MG63 (cell line): ENCODE results near the gene KIF16B. TPM values are rescaled to one million over a fixed set of nuclear protein-coding genes. Genes with fewer than 3 reads are reported as not detected.

Experiments
- DNase-seq: peaks from one replicate; pipeline ENCODE4 v3.0.0-alpha.2; 2020
- H3K27me3 ChIP-seq: fragments of 250-450 bp; sonication (Bioruptor Pico); 2 replicates; pipeline ENCODE4 v1.5.1; 2020; ENCODE audit warnings: mild to moderate bottlenecking, moderate library complexity
- H3K36me3 ChIP-seq: fragments of 250-450 bp; sonication (Bioruptor Pico); 2 replicates; pipeline ENCODE4 v1.5.1; 2020; ENCODE audit warnings: mild to moderate bottlenecking, moderate library complexity
- H3K4me3 ChIP-seq: fragments of 250-450 bp; sonication (Bioruptor Pico); 2 replicates; pipeline ENCODE4 v1.5.1; 2020; ENCODE audit warnings: mild to moderate bottlenecking, moderate library complexity
- H3K9me3 ChIP-seq: fragments of 250-450 bp; sonication (Bioruptor Pico); 2 replicates; pipeline ENCODE4 v1.5.1; 2020; ENCODE audit warnings: mild to moderate bottlenecking, moderate library complexity
- total RNA-seq: library from RNA; depleted of rRNA; stranded (reverse); fragments of >200 nt; shearing (Covaris generic); gene quantifications from 2 replicates; pipeline ENCODE4 v1.2.3, GENCODE V29; 2014; ENCODE audit warnings: low replicate concordance

KIF16B gene
- total RNA-seq, 1 experiment from 2014 or later = 2.9 TPM

DNA sequence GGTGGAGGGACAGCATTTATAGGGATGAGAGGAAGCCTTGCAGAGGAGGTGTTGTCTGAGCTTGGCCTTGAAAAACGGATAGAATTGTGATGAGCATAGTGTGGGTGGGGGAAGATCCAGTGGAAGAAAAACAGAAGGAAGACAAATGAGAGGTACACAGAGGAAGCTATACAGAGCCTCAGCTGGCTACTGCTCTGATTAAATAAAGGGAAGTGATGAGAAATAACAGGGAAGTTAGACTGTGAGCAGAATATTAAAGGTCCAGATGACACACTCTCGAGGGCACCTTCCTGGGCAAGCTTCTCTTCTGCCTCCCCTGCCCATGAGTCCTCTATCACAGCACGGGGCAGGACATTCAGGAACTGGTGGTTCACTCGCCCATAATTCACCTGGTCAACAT lies 182.3 kb downstream of the KIF16B start:
- no peak overlapping the region for H3K4me3 ChIP-seq
- H3K9me3 ChIP-seq = no peaks in the 10 kb centered on the region
- no peaks in the 10 kb centered on the region for H3K27me3 ChIP-seq
- H3K36me3 ChIP-seq = no peaks in the 10 kb centered on the region
- no peak for DNase-seq

DNA sequence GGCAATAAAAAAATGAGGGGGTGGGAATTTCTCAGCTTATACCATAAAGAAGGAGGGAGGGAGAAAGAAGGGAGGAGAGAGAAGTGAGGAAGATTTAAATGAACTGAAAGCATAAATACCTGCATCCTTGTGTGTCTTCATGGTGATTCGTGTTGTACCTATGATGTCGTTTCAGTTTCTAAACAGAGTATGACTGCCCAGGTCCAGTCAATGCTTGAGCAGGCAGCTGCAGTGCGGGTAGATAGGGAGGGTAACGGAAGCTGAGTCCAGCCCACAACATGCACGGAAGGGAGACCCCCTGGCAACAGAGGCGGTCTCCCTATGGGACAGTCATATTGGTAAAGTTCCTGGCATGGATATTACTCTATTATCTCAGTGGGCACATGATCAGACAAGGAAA lies 184.5 kb downstream of the KIF16B start:
- H3K27me3 ChIP-seq = no peaks in the 10 kb centered on the region
- H3K9me3 ChIP-seq = no peaks in the 10 kb centered on the region
- DNase-seq = no peak
- H3K36me3 ChIP-seq = no peaks in the 10 kb centered on the region
- H3K4me3 ChIP-seq = no peak overlapping the region

DNA sequence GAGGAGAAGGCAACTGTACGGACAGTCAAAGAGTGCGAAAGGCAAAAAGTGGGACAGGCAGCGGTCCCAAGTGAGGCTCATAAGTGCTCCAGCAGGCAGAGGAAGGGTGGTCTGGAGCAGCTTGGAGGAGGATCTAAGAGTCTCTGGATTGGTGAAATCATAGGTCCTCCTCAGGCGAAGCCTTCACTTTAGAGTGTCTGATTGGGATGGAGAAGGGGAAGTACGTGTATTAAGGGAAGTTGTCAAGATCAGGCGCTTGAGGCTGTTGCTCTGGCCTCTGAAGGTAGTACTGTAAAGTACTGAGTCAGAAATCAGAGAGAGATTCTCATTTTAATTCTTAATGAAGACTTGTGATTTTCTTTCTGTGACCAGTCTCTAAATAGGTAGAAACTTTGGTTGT lies 185.6 kb downstream of the KIF16B start:
- Histone ChIP-seq H3K4me3 (no peak overlapping the region), H3K27me3 (no peaks in the 10 kb centered on the region), H3K9me3 (no peaks in the 10 kb centered on the region), H3K36me3 (no peaks in the 10 kb centered on the region)
- no peak for DNase-seq

DNA sequence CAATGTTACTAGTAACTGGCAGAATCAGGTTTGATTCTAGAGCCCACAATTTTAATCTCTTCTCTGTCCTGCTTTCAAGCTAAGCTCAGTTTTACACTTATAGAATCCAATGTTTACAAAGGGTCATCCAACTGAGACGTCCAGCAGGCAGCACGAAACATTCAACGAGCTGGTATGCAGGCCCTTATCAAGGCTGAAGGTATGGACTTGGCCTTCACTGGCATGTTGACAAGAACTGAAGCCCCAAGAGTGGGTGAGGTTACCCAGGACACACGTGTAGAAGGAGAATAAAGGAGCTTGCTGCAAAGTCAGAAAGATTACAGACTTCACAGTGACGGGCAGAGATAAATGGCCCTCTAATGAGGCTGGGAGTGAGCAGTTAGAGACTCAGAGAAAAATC lies 187.4 kb downstream of the KIF16B start:
- no peaks in the 10 kb centered on the region for H3K36me3 ChIP-seq
- no peak overlapping the region for H3K4me3 ChIP-seq
- no peak for DNase-seq
- no peaks in the 10 kb centered on the region for H3K27me3 ChIP-seq
- H3K9me3 ChIP-seq = no peaks in the 10 kb centered on the region

DNA sequence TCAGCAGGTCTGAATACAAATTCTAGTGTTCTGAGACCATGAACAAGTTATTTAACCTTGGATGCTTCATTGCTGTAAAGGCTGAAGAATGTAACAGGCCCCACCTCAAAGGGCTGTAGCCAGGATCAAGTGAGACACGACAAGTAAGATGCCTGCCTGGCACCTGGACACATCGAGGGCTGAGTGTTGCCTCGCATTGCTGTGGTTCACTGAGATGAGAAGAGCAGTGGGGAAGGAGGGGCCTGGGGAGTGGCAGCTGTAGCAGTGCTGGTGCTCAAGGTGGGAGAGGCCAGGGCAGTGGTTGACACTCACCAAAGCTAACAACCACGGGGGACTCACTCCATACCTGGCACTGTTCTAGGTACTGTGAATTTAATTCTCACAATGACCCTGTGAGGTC lies 187.8 kb downstream of the KIF16B start:
- DNase-seq = no peak
- no peak overlapping the region for H3K4me3 ChIP-seq
- H3K27me3 ChIP-seq = no peaks in the 10 kb centered on the region
- H3K9me3 ChIP-seq = no peaks in the 10 kb centered on the region
- no peaks in the 10 kb centered on the region for H3K36me3 ChIP-seq

DNA sequence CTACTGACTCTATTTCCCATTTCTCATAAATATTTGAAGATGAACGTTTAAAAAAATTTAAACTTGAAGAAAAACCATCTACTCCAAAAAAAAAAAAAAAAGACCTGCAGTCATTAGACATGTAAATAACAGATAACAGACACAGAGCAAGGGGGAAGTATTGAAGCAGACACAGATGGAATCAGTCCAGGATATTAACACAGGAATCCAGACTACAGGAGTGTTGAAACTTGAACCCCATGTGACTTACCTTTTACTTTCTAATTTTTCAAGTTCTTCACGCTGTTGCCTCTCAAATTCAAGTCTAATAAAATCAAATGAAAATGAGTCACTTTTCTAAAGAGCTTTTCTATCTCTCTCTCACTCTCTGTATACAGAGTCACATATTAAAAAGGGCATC lies 191.8 kb downstream of the KIF16B start:
- Histone ChIP-seq H3K27me3 (no peaks in the 10 kb centered on the region), H3K4me3 (no peak overlapping the region), H3K9me3 (no peaks in the 10 kb centered on the region), H3K36me3 (no peaks in the 10 kb centered on the region)
- DNase-seq = no peak

DNA sequence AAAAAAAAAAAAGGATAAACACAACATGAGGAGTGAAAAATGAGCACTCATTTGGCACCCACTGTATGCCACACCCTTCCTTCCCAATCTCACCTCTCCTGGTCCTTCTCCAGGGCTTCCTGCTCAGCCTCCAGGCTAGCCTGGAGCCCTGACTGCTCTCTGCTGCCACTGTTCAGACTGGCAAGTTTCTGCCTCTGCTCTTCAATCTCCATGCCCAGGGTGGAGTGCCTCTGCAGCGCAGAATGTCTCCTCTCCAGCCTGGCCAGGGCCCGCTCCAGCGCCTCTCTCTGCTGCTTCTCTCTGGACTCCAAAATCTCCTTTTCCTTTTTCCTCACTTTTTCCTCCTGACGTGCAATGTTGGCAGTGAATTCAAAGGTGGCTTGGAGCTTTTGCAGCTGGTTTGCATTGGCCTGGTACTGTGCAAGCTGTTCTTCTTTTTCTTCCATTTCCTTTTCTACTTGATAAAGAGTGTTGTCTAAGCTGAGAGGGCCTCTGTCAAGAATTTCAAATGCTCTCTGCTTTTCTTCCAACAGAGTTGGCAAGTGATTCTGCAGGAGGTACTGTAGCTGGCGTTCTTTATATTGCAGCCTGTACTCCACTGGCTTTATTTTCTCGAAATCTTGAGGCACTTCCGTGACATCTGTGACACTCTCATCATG lies 194.4 kb downstream of the KIF16B start:
- no peaks in the 10 kb centered on the region for H3K27me3 ChIP-seq
- no peaks in the 10 kb centered on the region for H3K9me3 ChIP-seq
- no peak overlapping the region for H3K4me3 ChIP-seq
- H3K36me3 ChIP-seq = no peaks in the 10 kb centered on the region
- no peak for DNase-seq

DNA sequence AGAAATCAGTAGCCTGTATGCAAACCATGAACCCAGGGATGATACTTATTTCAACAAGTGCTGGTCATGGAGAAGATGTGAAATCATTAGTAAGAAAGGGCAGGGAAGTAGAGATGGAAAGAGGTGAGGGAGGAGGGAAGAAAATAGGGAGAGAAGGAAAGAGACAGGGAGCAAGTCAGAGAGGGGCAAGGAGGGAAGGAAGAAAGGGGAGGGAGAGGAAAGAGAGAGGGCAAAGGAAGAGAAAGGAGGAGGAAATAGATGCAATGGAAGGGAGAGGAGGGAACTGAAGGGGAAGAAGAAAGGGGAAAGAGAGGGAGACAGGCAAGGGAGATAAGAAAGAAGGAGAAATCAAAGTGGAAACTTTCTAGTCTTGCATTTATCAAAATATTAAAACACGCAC lies 195.1 kb downstream of the KIF16B start:
- Histone ChIP-seq H3K27me3 (no peaks in the 10 kb centered on the region), H3K4me3 (no peak overlapping the region), H3K36me3 (no peaks in the 10 kb centered on the region), H3K9me3 (no peaks in the 10 kb centered on the region)
- DNase-seq = no peak

DNA sequence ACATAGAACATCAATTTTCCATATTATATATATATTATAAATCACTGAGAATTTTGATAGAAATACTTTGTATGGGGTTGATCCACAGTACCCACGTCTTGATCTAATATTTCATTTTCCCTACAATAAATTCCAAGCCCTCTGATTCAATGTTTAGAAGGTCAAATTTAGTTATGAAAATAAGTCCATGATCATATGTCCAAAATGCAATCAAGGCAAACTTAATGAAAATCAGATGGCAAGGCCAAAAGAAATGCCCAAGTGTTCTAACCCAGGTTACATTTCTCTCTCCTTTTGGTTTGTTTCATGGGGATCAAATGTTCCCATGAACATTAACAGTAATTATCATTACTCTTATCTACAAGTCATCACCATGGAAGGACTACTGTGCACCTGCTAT lies 203.8 kb downstream of the KIF16B start:
- Histone ChIP-seq H3K9me3 (no peaks in the 10 kb centered on the region), H3K36me3 (no peaks in the 10 kb centered on the region), H3K4me3 (no peak overlapping the region), H3K27me3 (no peaks in the 10 kb centered on the region)
- no peak for DNase-seq

DNA sequence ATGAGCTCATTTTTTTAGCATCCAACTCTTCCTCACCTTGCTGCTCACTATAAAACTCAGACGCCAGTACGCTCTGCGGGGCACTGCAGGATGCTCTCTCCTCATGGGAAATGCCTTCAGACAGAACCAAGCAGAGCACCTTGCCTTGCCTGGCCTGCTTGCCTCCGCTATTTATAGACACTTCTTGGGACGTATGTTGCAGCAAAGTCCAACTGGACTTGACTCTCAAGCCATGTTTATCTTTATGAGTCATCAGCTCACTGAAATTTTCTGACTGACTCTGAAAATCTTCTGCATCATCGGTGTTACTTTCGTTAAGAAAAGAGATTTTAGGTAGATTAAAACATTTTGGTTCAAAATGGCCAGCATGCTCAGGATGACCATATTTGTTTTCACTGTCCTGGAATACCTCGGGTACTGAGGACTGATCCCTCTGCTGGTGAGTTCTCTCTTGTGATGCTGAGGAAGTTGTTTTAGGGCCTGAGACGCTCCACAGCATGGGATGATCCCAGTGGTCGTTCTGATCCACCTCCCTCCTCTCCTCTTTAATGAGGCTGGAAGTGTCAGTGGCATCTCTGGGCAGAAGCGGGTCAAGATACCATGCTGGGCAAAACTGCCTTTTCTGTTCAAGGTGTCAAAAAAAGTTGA lies 204.5 kb downstream of the KIF16B start:
- no peaks in the 10 kb centered on the region for H3K36me3 ChIP-seq
- no peak for DNase-seq
- H3K9me3 ChIP-seq = no peaks in the 10 kb centered on the region
- H3K4me3 ChIP-seq = no peak overlapping the region
- no peaks in the 10 kb centered on the region for H3K27me3 ChIP-seq

DNA sequence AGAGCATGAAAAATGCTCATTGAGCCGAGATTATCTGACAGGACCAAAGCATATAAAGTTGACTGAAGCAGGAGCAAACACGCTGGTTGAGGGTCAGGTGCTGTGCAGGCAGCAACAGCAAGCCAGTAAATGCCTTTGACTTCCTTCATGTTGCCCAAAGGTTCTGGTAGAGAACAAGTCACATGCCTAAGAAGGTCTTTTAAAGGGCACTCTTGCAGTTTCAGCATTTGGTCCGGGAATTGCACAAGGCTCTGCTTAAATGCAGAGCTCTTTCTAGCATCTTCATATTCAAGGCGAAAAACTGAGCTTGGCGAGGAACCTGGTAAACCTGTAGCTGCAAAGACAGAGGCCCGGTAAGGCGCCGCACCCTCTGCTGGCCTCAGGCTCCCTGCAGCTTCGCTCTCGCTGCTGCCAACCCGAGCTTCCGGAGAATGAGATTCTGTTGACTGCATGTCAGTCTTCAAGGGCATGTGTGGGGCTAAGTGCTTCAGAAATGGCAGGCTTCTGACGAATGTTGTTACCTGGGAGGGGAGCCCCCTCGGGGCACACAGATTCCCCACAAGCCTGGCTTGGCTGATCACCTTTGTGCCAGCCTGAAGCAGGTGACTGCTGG lies 205.2 kb downstream of the KIF16B start:
- no peak for DNase-seq
- H3K36me3 ChIP-seq = no peaks in the 10 kb centered on the region

DNA sequence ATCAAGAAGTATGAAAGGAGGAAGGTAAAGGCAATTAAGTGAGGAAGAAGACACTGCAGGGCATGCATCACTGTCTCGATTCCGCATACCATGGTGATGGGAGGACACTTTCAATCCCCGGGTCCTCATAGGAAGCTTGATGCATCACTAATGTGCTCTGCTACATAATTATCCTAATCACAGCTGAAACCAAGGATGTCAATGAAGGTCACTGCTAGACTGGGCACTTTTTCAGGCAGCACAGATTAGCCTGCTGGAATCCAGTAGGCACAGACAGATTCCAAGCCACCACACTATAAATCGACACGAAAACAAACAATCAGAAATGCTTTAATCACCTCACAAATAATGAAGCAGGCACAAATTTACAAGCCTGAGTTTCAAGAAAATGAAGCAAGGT lies 206.7 kb downstream of the KIF16B start:
- no peak for DNase-seq
- Histone ChIP-seq H3K9me3 (no peaks in the 10 kb centered on the region), H3K4me3 (no peak overlapping the region), H3K36me3 (no peaks in the 10 kb centered on the region), H3K27me3 (no peaks in the 10 kb centered on the region)

More for the DNA sequence above, 205.2 kb downstream of the KIF16B start:
- Histone ChIP-seq H3K27me3 (no peaks in the 10 kb centered on the region), H3K4me3 (no peak overlapping the region), H3K9me3 (no peaks in the 10 kb centered on the region)

DNA sequence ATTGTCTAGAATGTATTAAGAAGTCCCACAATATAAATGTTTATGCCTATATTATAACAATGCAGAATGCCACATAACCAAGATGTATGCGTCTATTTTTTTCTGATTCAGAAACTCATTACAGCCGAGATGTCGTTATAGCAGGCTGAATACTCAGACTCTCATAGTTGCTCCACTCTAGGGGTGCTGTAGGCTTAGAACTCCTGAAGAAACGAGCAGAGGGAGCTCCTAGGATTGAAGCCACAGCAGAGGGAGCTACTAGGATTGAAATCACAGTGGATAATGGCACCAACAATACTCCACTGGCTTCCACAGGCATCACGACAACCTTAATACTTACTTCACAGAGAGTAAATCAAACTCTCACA lies 208.9 kb downstream of the KIF16B start:
- Histone ChIP-seq H3K27me3 (no peaks in the 10 kb centered on the region), H3K36me3 (no peaks in the 10 kb centered on the region), H3K9me3 (no peaks in the 10 kb centered on the region), H3K4me3 (no peak overlapping the region)
- no peak for DNase-seq

DNA sequence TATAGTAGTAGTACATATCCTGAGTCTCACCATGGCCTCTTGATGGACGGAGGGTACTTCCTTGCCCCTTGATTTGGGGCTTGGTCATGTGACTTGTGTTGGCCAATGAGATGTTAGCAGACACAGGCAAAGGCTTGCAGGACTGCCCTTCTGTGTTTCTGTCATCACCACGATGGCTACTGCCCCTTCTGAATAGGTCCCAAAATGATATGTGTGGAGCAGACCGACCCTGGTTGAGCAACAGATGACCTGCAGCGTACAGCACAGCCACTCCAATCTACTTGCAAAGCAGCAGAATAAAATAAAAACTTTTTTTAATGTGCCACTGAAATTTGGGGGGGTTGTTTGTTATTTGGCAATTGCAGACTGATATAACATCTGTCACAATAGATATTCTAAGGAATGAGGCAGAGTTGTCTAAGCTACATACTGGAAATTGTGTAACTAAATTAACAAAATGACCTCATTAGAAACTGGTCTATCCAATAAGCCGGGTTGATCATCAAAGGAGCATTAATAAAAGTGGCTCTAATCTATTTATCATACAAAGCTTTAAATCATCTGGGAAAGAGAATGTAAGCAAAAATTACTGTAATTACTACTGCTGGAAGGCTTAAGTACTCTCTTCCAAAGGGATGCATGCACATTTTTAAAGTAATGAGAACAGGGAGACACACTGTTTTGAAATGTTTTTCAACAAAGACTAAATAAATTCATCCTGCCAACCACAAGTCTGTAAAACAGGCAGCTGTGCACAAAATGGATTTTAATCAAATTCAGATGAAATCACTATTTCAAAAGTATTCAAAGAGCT lies 209.5 kb downstream of the KIF16B start:
- no peaks in the 10 kb centered on the region for H3K27me3 ChIP-seq
- no peaks in the 10 kb centered on the region for H3K9me3 ChIP-seq
- H3K36me3 ChIP-seq = no peaks in the 10 kb centered on the region
- DNase-seq = no peak
- H3K4me3 ChIP-seq = no peak overlapping the region

DNA sequence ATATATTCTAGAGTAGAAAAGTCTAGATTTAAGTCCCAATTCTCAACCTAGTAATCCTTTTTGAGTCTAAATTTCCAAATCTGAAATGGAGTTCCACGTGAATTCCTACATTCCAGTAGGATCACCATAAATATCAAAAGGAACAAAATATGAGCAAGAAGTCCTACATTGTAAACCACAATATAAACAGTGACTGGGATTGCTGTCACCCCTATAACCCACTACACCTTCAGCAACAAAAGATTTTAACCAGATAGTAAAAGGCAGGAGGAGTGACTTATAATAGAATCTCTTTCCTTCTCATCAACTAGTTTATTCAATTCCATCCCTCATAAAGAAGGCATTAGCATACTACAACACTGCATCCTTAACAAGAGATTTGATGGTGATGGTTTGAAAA lies 210.6 kb downstream of the KIF16B start:
- H3K9me3 ChIP-seq = no peaks in the 10 kb centered on the region
- no peak overlapping the region for H3K4me3 ChIP-seq
- H3K36me3 ChIP-seq = no peaks in the 10 kb centered on the region
- no peaks in the 10 kb centered on the region for H3K27me3 ChIP-seq
- no peak for DNase-seq

DNA sequence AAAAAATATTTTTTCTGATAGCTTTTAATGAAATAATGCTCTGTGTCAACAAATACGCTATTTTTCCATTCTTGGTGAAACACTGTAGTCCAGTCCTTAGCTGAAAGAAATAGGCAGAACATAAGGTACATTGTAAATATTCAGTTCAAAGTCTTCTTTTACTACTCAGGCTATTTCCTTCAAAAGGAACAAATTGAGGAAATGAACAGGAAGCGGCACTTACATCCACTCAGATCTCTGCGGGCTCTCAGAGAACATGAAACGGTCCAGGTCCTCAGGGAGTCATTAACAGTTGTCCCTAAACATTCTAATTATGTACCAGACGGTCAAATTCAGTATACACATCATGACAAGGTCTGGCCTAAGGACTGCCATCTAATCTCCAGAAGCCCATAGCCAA lies 212.6 kb downstream of the KIF16B start:
- H3K9me3 ChIP-seq = no peaks in the 10 kb centered on the region
- H3K27me3 ChIP-seq = no peaks in the 10 kb centered on the region
- no peak for DNase-seq
- no peak overlapping the region for H3K4me3 ChIP-seq
- no peaks in the 10 kb centered on the region for H3K36me3 ChIP-seq

DNA sequence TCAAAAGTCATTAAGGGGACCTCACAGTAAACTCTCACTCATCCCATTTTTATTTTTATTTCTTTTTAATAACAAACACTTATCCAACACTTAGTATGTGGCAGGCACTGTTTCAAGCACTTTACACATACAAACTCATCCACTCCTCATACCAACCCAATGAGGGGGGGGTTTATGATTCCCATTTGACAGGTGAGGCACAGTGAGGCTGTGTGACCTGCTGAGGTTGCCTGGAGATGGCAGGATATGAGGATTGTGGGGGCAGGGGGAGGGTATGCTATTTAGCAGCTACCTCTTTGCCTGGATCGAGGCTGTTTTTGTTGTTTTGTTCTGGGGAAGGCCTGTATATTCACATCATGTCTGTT lies 219.8 kb downstream of the KIF16B start:
- no peak for DNase-seq
- no peak overlapping the region for H3K4me3 ChIP-seq
- no peaks in the 10 kb centered on the region for H3K9me3 ChIP-seq
- H3K27me3 ChIP-seq = no peaks in the 10 kb centered on the region
- no peaks in the 10 kb centered on the region for H3K36me3 ChIP-seq
